Epithelial cell of esophagus (primary cell): ENCODE measurements around the gene PRMT5.
"Not testable (repeated sequence)": the region's sequence is repeated elsewhere in the genome, so short reads cannot be mapped to it uniquely, and the experiment has no call there.

Source experiments
- DNase-seq: peaks from one replicate; pipeline ENCODE4 v3.0.0; 2010; ENCODE audit warnings: low read depth
- H3K4me3 ChIP-seq: 2 replicates; pipeline ENCODE4 v1.5.1; 2011; ENCODE audit warnings: mild to moderate bottlenecking, low read length, control low read depth
- TF ChIP-seq, protein P1 (sequence below): IDR thresholded peaks from 2 replicates; pipeline ENCODE4 v1.5.1; 2011; ENCODE audit warnings: low read depth, mild to moderate bottlenecking, low read length, control low read depth, inconsistent platforms; ENCODE audit not compliant: insufficient read depth; ENCODE audit errors: missing control alignments

PRMT5 gene

DNA sequence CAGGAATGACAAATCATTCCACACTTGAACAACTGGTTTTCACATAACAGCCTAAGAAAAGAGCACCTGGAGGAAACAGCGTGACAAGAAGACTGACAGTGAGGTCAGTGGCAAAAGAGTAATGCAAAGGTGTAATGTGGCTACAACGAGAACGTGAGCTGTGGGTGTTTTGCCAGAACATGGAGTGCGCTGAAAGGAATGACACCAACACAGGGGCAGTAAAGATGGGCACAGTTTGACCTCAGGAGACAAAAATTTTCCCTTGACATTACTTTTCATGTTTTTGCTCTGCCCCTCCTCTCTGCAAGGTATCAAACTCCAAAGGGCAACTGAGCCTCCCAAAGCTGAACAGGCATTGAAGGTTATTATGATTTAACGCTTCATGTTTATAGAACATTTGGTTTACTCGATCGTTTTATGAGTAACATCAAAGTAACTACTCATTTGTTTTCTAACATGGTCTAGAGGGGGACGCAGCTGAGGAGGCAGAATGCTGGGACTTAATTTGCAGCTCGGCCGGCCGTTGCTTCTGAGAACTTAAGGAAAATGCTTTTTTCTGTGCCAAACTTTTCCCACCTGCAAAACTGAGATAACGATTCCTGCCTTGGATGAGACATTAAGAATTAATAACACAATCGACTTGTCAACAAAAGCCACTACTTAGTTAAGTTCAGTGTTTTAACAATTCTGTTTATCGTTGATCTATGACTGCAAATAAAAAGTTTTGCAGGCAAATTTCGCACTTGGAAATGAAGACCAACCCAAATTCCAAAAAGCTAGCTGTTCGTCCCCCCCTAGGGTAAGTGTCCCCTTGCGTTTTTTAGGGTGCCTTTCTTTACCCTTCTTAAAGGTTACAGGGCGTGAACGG lies 26.8 kb upstream of the PRMT5 start:
- peak; percentile 89 for DNase-seq
- TF ChIP-seq, protein P1, sequence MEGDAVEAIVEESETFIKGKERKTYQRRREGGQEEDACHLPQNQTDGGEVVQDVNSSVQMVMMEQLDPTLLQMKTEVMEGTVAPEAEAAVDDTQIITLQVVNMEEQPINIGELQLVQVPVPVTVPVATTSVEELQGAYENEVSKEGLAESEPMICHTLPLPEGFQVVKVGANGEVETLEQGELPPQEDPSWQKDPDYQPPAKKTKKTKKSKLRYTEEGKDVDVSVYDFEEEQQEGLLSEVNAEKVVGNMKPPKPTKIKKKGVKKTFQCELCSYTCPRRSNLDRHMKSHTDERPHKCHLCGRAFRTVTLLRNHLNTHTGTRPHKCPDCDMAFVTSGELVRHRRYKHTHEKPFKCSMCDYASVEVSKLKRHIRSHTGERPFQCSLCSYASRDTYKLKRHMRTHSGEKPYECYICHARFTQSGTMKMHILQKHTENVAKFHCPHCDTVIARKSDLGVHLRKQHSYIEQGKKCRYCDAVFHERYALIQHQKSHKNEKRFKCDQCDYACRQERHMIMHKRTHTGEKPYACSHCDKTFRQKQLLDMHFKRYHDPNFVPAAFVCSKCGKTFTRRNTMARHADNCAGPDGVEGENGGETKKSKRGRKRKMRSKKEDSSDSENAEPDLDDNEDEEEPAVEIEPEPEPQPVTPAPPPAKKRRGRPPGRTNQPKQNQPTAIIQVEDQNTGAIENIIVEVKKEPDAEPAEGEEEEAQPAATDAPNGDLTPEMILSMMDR: no peak
- H3K4me3 ChIP-seq: peak overlapping the region; percentile 71

DNA sequence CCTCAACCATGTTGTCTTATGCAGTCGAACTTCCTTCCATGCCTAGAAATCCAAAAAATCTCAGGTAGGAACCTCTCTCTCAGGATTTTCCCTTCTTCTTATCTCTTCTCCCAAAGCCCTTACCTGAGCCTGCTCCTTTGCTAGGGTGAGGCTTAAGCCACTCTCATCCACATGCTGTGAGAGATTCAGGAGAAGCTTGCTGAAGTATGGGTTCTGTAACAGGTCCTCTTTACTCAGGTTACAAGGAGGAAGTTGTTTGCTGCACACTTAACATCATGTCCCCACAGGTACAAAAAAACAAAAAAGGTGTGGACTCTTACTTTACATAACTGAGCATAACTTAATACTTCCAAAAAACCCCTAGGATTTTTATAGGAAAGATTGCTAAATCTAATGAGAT lies 23.2 kb upstream of the PRMT5 start:
- TF ChIP-seq, protein P1: no peak
- H3K4me3 ChIP-seq: no peak overlapping the region

DNA sequence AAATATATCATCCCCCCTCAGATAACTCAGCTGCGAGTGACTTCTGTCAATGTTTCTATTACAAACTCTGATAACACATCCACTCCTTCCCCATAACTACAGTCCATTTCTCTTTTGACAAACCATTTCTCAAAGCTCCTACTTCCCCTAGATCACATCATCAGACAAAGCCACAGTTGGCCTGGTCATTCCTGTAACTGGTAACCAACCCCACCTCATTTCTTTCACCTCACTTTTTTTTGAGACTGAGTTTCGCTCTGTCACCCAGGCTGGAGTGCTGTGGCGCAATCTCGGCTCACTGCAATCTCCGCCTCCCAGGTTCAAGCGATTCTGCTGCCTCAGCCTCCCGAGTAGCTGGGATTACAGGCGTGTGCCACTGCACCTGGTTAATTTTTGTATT lies 22.6 kb upstream of the PRMT5 start:
- DNase-seq, H3K4me3 ChIP-seq: not testable (repeated sequence)

More for the DNA sequence above, 23.2 kb upstream of the PRMT5 start:
- DNase-seq: peak; percentile 14

DNA sequence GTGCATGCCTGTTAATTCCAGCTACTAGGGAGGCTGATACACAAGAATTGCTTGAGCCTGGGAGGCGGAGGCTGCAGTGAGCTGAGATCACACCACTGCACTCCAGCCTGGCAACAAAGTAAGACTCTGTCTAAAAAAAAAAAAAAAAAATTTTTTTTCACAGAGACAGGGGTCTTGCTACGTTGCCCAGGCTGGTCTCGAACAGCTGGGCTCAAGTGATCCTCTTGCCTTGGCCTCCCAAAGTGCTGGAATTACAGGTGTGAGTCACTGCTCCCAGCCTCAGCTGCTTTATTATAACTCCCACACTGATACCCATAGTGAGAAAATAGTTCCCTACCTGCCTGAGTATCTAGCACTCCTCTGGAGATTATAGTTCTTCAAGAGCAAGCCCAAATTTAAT lies 16.5 kb upstream of the PRMT5 start:
- TF ChIP-seq, protein P1: no peak
- no peak for DNase-seq
- H3K4me3 ChIP-seq: no peak overlapping the region

DNA sequence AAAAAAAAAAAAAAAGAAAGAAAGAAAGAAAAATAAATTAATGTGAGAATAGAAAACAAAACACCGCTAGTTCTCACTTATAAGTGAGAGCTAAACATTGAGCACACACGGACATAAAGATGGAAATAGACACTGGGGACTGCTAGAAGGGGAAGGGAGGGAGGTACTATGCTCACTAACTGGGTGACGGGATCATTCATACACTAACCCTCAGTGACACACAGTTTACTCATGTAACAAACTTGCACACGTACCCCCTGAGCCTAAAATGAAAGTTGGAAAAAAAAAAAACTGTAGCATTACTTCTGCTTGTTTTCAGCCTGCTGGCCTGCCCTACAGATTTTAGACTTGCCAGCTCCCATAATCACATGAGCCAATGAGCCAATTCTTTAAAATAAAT lies 10.5 kb upstream of the PRMT5 start:
- no peak overlapping the region for H3K4me3 ChIP-seq
- no peak for DNase-seq
- TF ChIP-seq, protein P1: no peak

DNA sequence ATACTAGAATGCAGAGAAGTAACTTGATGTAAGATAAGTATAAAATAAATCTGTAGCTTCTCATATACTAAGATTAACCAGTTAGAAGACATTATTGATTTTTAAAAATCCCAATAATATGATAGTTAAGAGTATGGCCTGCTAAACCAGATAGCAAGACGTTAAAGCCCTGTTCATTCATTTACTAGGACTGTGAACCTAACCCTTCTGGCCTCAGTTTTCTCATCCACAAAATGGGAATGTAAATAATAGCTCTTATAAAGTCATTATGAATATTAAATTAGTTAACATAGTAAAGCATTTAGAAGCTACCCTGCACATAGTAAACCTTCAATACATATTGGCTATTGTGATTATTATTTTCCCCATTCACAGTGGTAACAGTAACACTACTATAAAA lies 6.0 kb upstream of the PRMT5 start:
- H3K4me3 ChIP-seq: no peak overlapping the region
- DNase-seq: no peak
- TF ChIP-seq, protein P1: no peak

DNA sequence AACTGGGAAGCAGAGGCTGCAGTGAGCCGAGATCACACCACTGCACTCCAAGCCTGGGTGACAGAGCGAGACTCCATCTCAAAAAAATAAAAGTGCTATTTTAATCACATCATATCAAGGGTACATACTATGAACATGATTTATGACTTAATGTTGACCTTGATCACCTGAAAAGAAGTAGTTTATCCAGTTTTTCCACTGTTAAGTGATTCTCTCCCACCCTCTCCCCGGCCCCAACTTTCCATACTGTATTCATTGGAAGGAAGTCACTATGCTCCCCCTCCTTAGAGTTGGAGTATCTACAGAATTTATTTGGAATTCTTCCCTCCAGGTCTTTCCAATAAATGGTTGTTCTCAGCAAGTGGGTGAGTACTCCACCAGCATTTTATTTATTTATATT lies 3.0 kb upstream of the PRMT5 start:
- H3K4me3 ChIP-seq: no peak overlapping the region
- no peak for DNase-seq
- TF ChIP-seq, protein P1: no peak
